Testis (tissue), 3 donors: Measurements from ENCODE around the gene ZNF555. TPM values are rescaled to one million over a fixed set of nuclear protein-coding genes. Genes with fewer than 3 reads are reported as not detected.

ENCODE experiments used
- DNase-seq: peaks from one replicate; pipeline ENCODE4 v3.0.0-alpha.2; 2019
- H3K27ac ChIP-seq, 2 donors: fragments of 200-600 bp; sonication (generic); one replicate each; pipeline ENCODE4 v1.5.1; 2019
- H3K27me3 ChIP-seq: fragments of 200-600 bp; sonication (generic); one replicate; pipeline ENCODE4 v1.5.1; 2019
- H3K36me3 ChIP-seq: fragments of 200-600 bp; sonication (generic); one replicate; pipeline ENCODE4 v1.5.1; 2017; ENCODE audit warnings: low read depth; ENCODE audit errors: missing control alignments
- H3K4me1 ChIP-seq: fragments of 200-600 bp; sonication (generic); one replicate; pipeline ENCODE4 v1.5.1; 2019
- H3K4me3 ChIP-seq, 2 donors: fragments of 200-600 bp; sonication (generic); one replicate each; pipeline ENCODE4 v1.5.1; 2017 to 2019
- H3K9me3 ChIP-seq: fragments of 200-600 bp; sonication (generic); one replicate; pipeline ENCODE4 v1.5.1; 2017
- CTCF ChIP-seq, 3 experiments: fragments of 450-650 bp in 2 of 3; fragments of 200-600 bp in 1 of 3; sonication (generic) in 1 of 3; IDR thresholded peaks; one replicate each; pipeline ENCODE4 v1.5.1; 2016 to 2019; ENCODE audit warnings: antibody characterized with exemption in 3 of 3, mild to moderate bottlenecking in 2 of 3, moderate library complexity in 1 of 3
- POLR2A ChIP-seq: fragments of 450-650 bp; IDR thresholded peaks from one replicate; pipeline ENCODE4 v1.6.1; 2017; ENCODE audit warnings: antibody characterized with exemption, mild to moderate bottlenecking, moderate library complexity
- WGBS, 2 donors: methylation state at CpG; one replicate each; pipeline ENCODE4 v1.1.5; 2018; 5-methylcytosine and 5-hydroxymethylcytosine counted together
- intact Hi-C: fragments of 100-400 bp; cut with DNase I; formaldehyde crosslinking; loops from one replicate; pipeline ENCODE4 v1.15.1; 2023; ENCODE audit warnings: low total_unique reads
- polyA plus RNA-seq: library from polyadenylated mRNA; stranded (reverse); fragments of 350-450 nt; fragmentation: Illumina TruSeq; extraction: RNeasy Lipid Tissue Mini Kit (QIAGEN cat#74804); gene quantifications from one replicate; pipeline ENCODE4 v1.2.3, GENCODE V29; 2014; ENCODE audit warnings: low read depth, low replicate concordance; ENCODE audit not compliant: insufficient read depth
- total RNA-seq, 2 donors: library from RNA; depleted of rRNA; stranded (reverse); fragments of >200 nt; gene quantifications; one replicate each; pipeline ENCODE4 v1.2.3, GENCODE V29; 2016

The ZNF555 gene
- total and polyA plus RNA-seq, 3 donors from 2014 or later: 7.1 to 8.5 (median 7.2) TPM

GRCh38 chr19:2865334-2866100 lies 24.2 kb downstream of the ZNF555 start:
- intact Hi-C loops: no loop called here
- Histone ChIP-seq H3K4me1 (no peaks in the 10 kb centered on the region), H3K4me3 (no peak overlapping the region), H3K36me3 (no peaks in the 10 kb centered on the region), H3K27me3 (no peaks in the 10 kb centered on the region), H3K27ac (no peak overlapping the region), H3K9me3 (no peaks in the 10 kb centered on the region)
- TF ChIP-seq CTCF (IDR thresholded peaks at IDR 0.05): no peak
- no peak for TF ChIP-seq POLR2A
- 26 to 32% methylated on average over 12 of the region's 12 CpGs for WGBS, 2 donors
- no peak for DNase-seq

- 48 to 51% methylated on average over 8 of the region's 8 CpGs for WGBS, 2 donors
- DNase-seq: no peak
- Histone ChIP-seq H3K4me1 (no peaks in the 10 kb centered on the region), H3K27ac (no peak overlapping the region), H3K36me3 (no peaks in the 10 kb centered on the region), H3K9me3 (no peaks in the 10 kb centered on the region), H3K4me3 (peak overlapping the region; percentile 21 to 50), H3K27me3 (no peaks in the 10 kb centered on the region)
- TF ChIP-seq CTCF (IDR thresholded peaks at IDR 0.05): no peak
- TF ChIP-seq POLR2A: no peak
- intact Hi-C loops: no loop called here
Observed at GRCh38 chr19:2866495-2867024, 25.3 kb downstream of the ZNF555 start.

GRCh38 chr19:2867025-2867991 lies 26.0 kb downstream of the ZNF555 start, which contains the start of gene ZNF556:
ZNF556 (plus strand) TSS chr19:2867335; CDS start chr19:2867422, 87 bp downstream.
- H3K36me3 ChIP-seq: no peaks in the 10 kb centered on the region
- intact Hi-C loops: no loop called here
- H3K27ac ChIP-seq: no peak within 1 kb of the TSS
- peak within 1 kb of the TSS; percentile 50 for H3K4me3 ChIP-seq
- no peaks in the 10 kb centered on the region for H3K4me1 ChIP-seq
- no peaks in the 10 kb centered on the region for H3K27me3 ChIP-seq
- H3K9me3 ChIP-seq: no peaks in the 10 kb centered on the region
- peak; percentile 95 for DNase-seq
- 54 to 59% methylated on average over 36 of the region's 36 CpGs for WGBS, 2 donors
- no peak for TF ChIP-seq CTCF (IDR thresholded peaks at IDR 0.05)
- no peak for TF ChIP-seq POLR2A

GRCh38 chr19:2869618-2870017 lies 28.3 kb downstream of the ZNF555 start:
- H3K36me3 ChIP-seq: no peaks in the 10 kb centered on the region
- TF ChIP-seq CTCF (IDR thresholded peaks at IDR 0.05) (no peak), POLR2A (no peak)
- no peaks in the 10 kb centered on the region for H3K4me1 ChIP-seq
- H3K9me3 ChIP-seq: no peaks in the 10 kb centered on the region
- DNase-seq: no peak
- H3K27ac ChIP-seq: no peak overlapping the region
- no peak overlapping the region for H3K4me3 ChIP-seq
- no peaks in the 10 kb centered on the region for H3K27me3 ChIP-seq
- 89 to 92% methylated on average over 10 of the region's 10 CpGs for WGBS, 2 donors
- intact Hi-C loops: no loop called here
